HCT116 (cell line): ENCODE results near the gene ZMYND19.

ENCODE experiments used
- ATF3 ChIP-seq: IDR thresholded peaks from 2 replicates; pipeline ENCODE4 v1.6.1; 2012
- CEBPB ChIP-seq: IDR thresholded peaks from 2 replicates; pipeline ENCODE4 v1.6.1; 2012; ENCODE audit warnings: low read depth
- ELF1 ChIP-seq: IDR thresholded peaks from 2 replicates; pipeline ENCODE4 v1.6.1; 2012; ENCODE audit warnings: low read depth, borderline replicate concordance
- POLR2A ChIP-seq: IDR thresholded peaks from 2 replicates; pipeline ENCODE4 v1.7.0; 2011; ENCODE audit warnings: borderline replicate concordance; ENCODE audit not compliant: insufficient read depth, insufficient read length; ENCODE audit errors: extremely low read depth
- POLR2AphosphoS5 ChIP-seq: IDR thresholded peaks from 2 replicates; pipeline ENCODE4 v1.6.1; 2011; ENCODE audit warnings: mild to moderate bottlenecking, low read depth, low read length, moderate library complexity
- SRF ChIP-seq: IDR thresholded peaks from 2 replicates; pipeline ENCODE4 v1.6.1; 2012; ENCODE audit warnings: low read depth
- YY1 ChIP-seq: IDR thresholded peaks from 2 replicates; pipeline ENCODE4 v1.6.1; 2011; ENCODE audit warnings: low read length, low read depth, moderate library complexity, mild to moderate bottlenecking; ENCODE audit not compliant: insufficient replicate concordance; ENCODE audit errors: extremely low read depth
- ZFX ChIP-seq: fragments of 450-650 bp; IDR thresholded peaks from 2 replicates; pipeline ENCODE4 v1.6.1; 2017
- TF ChIP-seq, protein P1 (sequence below), 3 experiments: fragments of 200-600 bp in 1 of 3; sonication (generic) in 1 of 3; IDR thresholded peaks in 2 of 3; conservative IDR thresholded peaks in 1 of 3; 2 replicates each; pipeline ENCODE4 v1.5.1; 2012 to 2017; ENCODE audit warnings: low read depth in 2 of 3, low read length in 2 of 3, antibody characterized with exemption in 1 of 3, borderline replicate concordance in 1 of 3, control low read depth in 1 of 3, mild to moderate bottlenecking in 1 of 3, mixed read lengths in 1 of 3, mixed run types in 1 of 3, moderate library complexity in 1 of 3; ENCODE audit not compliant: insufficient read depth in 1 of 3
- TF ChIP-seq, protein P2 (sequence below): IDR thresholded peaks from 2 replicates; pipeline ENCODE4 v1.6.1; 2012

DNA sequence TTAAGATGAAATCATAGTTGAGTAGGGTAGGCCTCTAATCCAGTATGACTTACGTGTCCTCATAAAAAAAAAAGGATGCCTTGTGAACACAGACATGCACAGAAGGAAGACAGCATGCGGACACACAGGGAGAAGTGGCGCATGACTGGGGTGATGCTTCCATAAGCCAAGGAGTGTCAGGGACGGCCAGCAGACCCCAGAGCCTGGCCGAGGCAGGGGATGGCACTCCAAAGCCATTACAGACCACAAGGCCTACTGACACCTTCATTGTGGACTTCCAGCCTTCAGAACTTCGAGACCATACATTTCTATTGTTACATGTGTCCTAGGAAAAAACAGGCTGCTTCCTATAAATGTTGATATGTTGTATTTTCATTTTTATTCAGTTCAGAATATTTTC, 48.4 kb upstream of the ZMYND19 start:
- TF ChIP-seq CEBPB (no peak), POLR2AphosphoS5 (no peak), ZFX (no peak), ELF1 (no peak), ATF3 (no peak), POLR2A (no peak), YY1 (no peak), SRF (no peak)
- TF ChIP-seq, protein P1, sequence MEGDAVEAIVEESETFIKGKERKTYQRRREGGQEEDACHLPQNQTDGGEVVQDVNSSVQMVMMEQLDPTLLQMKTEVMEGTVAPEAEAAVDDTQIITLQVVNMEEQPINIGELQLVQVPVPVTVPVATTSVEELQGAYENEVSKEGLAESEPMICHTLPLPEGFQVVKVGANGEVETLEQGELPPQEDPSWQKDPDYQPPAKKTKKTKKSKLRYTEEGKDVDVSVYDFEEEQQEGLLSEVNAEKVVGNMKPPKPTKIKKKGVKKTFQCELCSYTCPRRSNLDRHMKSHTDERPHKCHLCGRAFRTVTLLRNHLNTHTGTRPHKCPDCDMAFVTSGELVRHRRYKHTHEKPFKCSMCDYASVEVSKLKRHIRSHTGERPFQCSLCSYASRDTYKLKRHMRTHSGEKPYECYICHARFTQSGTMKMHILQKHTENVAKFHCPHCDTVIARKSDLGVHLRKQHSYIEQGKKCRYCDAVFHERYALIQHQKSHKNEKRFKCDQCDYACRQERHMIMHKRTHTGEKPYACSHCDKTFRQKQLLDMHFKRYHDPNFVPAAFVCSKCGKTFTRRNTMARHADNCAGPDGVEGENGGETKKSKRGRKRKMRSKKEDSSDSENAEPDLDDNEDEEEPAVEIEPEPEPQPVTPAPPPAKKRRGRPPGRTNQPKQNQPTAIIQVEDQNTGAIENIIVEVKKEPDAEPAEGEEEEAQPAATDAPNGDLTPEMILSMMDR (IDR thresholded peaks at IDR 0.05 in 2 of 3, conservative IDR thresholded peaks at IDR 0.05 in 1 of 3; ENCODE audit: borderline replicate concordance in 1 of 3, insufficient read depth in 1 of 3, low read depth in 2 of 3, low read length in 2 of 3) = no peak
- TF ChIP-seq, protein P2, sequence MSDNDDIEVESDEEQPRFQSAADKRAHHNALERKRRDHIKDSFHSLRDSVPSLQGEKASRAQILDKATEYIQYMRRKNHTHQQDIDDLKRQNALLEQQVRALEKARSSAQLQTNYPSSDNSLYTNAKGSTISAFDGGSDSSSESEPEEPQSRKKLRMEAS = no peak
